ENCODE results near the gene CD164.
A peak's percentile ranks its signal among the peaks of the same experiment; 100 is the strongest.

The CD164 gene

DNA sequence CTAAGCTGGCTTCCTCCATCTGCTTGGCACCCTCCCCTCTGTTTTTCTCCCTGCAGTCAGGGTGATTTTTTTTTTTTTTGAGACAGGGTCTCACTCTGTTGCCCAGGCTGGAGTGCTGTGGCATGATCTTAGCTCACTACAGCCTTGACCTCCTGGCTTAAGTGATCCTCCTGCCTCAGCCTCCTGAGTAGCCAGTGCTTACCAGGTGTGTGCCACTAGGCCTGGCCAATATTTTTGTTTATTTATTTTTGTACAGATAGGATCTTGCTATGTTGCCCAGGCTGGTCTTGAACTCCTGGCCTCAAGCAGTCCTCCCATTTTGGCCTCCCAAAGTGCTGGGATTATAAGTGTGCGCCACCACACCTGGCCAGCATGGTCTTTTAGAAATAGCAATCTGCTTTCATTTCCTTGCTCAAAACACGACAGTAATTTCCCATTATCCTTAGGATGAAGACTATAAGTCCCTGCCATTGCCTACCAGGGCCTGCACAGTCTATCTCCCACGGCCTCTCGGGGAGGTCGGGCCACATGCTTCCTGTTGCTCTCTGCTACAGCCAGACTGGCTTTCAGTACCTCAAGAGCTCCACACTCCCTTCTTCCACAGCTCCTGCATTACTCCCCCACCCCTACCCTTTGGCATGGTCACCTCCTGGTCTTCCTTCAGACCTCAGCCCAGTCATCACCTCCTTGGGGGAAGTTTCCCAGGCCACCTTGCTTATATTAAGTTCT, 11.1 kb upstream of the CD164 start:
- H3K9ac ChIP-seq (ENCODE audit: low read length), result no peak overlapping the region
- H2BK5ac ChIP-seq (ENCODE audit: low read depth, low read length, poor library complexity, severe bottlenecking), result no peak overlapping the region
- H3K18ac ChIP-seq (ENCODE audit: low read depth in 1 of 2, low read length in 2 of 2), result peak overlapping the region in 1 of 2 experiments; percentile 12
- no peaks in the 10 kb centered on the region for H3K9me3 ChIP-seq (ENCODE audit: control insufficient read depth, low read length)
- no peak overlapping the region for H3K4me3 ChIP-seq (ENCODE audit: insufficient read depth in 1 of 2, low read depth in 1 of 2, low read length in 2 of 2)
- H3K4me1 ChIP-seq (ENCODE audit: control insufficient read depth, insufficient read depth, low read depth, low read length), result peaks cover 2% of the 10 kb centered on the region
- no peak overlapping the region for H3K23ac ChIP-seq (ENCODE audit: low read length in 2 of 2)
- no peak overlapping the region for H2BK120ac ChIP-seq (ENCODE audit: low read depth, low read length)
- H2AFZ ChIP-seq (ENCODE audit: low read depth, low read length), result no peak overlapping the region
- H3K4ac ChIP-seq (ENCODE audit: low read depth in 1 of 2, low read length in 2 of 2), result no peak overlapping the region
- no peak overlapping the region for H4K91ac ChIP-seq (ENCODE audit: low read length)
- peak overlapping the region in 1 of 2 experiments; percentile 86 for H3K14ac ChIP-seq (ENCODE audit: low read length in 2 of 2)
- H2BK15ac ChIP-seq (ENCODE audit: low read depth, poor library complexity, severe bottlenecking), result no peak overlapping the region
- no peak overlapping the region for H3K4me2 ChIP-seq (ENCODE audit: low read length, poor library complexity, severe bottlenecking)
- peak; percentile 25 for DNase-seq
- H3K79me1 ChIP-seq (replicated peaks; ENCODE audit: low read length, poor library complexity, severe bottlenecking), result no peaks in the 10 kb centered on the region
- H4K8ac ChIP-seq (ENCODE audit: low read length), result peak overlapping the region; percentile 55
- 90% methylated on average over 5 of the region's 5 CpGs for WGBS
- H2BK12ac ChIP-seq (ENCODE audit: low read length in 2 of 2), result no peak overlapping the region
- H3K36me3 ChIP-seq (ENCODE audit: control insufficient read depth in 1 of 2, insufficient read depth in 2 of 2, low read depth in 1 of 2, low read length in 2 of 2), result no peaks in the 10 kb centered on the region
- H3K27me3 ChIP-seq (ENCODE audit: control insufficient read depth in 1 of 2, insufficient read depth in 1 of 2, low read length in 2 of 2), result peaks cover 0 to 3% of the 10 kb centered on the region in 2 experiments
- H2AK5ac ChIP-seq (ENCODE audit: low read length, severe bottlenecking), result no peak overlapping the region
- no peak overlapping the region for H3K27ac ChIP-seq (ENCODE audit: low read length, poor library complexity, severe bottlenecking)

DNA sequence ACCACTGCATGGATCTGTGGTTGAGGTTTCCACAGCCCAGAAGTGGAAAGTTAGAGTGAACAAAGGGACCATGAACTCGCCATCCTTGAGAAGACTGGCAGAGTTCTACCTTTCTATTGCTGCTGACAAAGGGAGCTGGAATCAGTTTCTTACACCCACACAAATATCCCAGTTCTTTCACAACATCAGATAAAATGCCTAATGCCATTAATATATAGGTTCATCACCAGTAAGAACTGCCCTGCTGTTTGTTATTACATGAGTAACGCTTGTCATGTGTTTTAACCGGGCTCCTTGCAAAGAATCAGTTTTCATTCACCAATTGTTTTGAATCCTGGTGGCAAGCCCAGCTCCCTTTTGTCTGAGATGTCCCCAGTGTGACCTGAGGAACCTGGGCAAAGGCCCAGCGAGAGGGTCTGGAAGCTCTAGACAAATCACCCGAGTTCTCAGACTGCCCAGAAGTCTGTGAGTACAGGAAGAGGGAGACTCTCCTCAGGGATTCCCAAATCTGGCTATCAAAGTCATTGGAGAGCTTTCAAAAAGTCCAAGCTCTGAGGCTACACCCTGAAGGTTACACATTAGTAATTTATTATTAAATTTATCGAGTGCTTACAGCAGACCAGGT, 7.5 kb upstream of the CD164 start:
- Histone ChIP-seq H3K4ac (ENCODE audit: low read depth in 1 of 2, low read length in 2 of 2) (no peak overlapping the region), H3K4me3 (ENCODE audit: insufficient read depth in 1 of 2, low read depth in 1 of 2, low read length in 2 of 2) (peak overlapping the region in 1 of 2 experiments; percentile 3), H4K91ac (ENCODE audit: low read length) (no peak overlapping the region), H2AFZ (ENCODE audit: low read depth, low read length) (no peak overlapping the region), H4K8ac (ENCODE audit: low read length) (no peak overlapping the region), H2BK5ac (ENCODE audit: low read depth, low read length, poor library complexity, severe bottlenecking) (no peak overlapping the region), H3K4me2 (ENCODE audit: low read length, poor library complexity, severe bottlenecking) (no peak overlapping the region), H3K9ac (ENCODE audit: low read length) (peak overlapping the region; percentile 48), H3K9me3 (ENCODE audit: control insufficient read depth, low read length) (no peaks in the 10 kb centered on the region), H2AK5ac (ENCODE audit: low read length, severe bottlenecking) (no peak overlapping the region), H3K18ac (ENCODE audit: low read depth in 1 of 2, low read length in 2 of 2) (no peak overlapping the region), H3K14ac (ENCODE audit: low read length in 2 of 2) (no peak overlapping the region), H3K23ac (ENCODE audit: low read length in 2 of 2) (no peak overlapping the region), H2BK120ac (ENCODE audit: low read depth, low read length) (no peak overlapping the region), H3K27me3 (ENCODE audit: control insufficient read depth in 1 of 2, insufficient read depth in 1 of 2, low read length in 2 of 2) (no peaks in the 10 kb centered on the region), H3K27ac (ENCODE audit: low read length, poor library complexity, severe bottlenecking) (no peak overlapping the region), H2BK15ac (ENCODE audit: low read depth, poor library complexity, severe bottlenecking) (no peak overlapping the region), H2BK12ac (ENCODE audit: low read length in 2 of 2) (no peak overlapping the region), H3K79me1 (replicated peaks; ENCODE audit: low read length, poor library complexity, severe bottlenecking) (no peaks in the 10 kb centered on the region), H3K36me3 (ENCODE audit: control insufficient read depth in 1 of 2, insufficient read depth in 2 of 2, low read depth in 1 of 2, low read length in 2 of 2) (no peaks in the 10 kb centered on the region), H3K4me1 (ENCODE audit: control insufficient read depth, insufficient read depth, low read depth, low read length) (peaks cover 2% of the 10 kb centered on the region)
- no peak for DNase-seq
- 91% methylated on average over 5 of the region's 6 CpGs for WGBS

DNA sequence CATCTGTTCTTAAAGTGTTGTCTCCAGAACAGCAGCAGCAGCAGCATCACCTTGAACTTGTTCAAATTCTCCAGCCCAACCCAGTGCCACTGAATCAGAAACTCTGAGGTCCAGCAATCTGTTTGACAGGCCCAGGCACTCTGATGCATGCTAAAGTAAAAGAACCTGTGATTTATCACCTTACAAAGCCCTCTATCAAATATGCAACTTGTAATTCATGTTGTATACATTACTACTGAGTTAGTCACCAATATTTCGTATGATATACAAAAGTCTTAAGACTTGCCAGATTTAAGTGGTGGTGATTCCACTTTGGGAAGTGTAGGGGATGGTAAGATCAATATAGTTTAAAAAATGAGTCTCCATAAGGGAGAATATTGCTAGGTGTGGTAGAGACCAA, 6.0 kb upstream of the CD164 start:
- Histone ChIP-seq H3K27me3 (ENCODE audit: control insufficient read depth in 1 of 2, insufficient read depth in 1 of 2, low read length in 2 of 2) (no peaks in the 10 kb centered on the region), H3K4me3 (ENCODE audit: insufficient read depth in 1 of 2, low read depth in 1 of 2, low read length in 2 of 2) (no peak overlapping the region), H3K27ac (ENCODE audit: low read length, poor library complexity, severe bottlenecking) (no peak overlapping the region)

DNA sequence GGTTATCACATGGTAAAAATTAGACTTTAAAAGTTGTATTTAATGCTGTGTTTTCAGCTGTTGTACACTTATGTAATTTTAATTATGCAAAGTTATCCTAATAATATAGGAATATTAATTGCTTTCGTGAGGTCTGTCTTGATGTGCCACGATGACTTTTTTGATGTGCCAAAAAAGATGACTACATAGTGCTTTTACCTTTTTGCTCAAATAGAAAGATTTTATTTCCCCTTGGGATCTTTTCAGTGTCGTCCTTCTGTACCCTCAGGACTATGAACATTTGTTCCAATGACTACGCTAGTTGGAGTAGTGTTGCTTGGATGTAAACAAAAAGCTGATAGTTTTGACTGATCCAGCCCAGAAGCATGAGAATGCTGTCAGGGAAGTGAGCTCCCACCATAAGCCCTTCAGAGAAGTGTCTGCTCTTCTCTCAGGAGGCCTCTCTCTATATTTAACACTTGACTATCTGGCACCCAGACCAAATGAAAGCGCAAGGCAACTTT, 1.2 kb upstream of the CD164 start:
- no peak overlapping the region for H2AK5ac ChIP-seq (ENCODE audit: low read length, severe bottlenecking)
- H3K27ac ChIP-seq (ENCODE audit: low read length, poor library complexity, severe bottlenecking), result no peak overlapping the region
- H2BK5ac ChIP-seq (ENCODE audit: low read depth, low read length, poor library complexity, severe bottlenecking), result no peak overlapping the region
- peak overlapping the region in 1 of 2 experiments; percentile 73 for H3K4ac ChIP-seq (ENCODE audit: low read depth in 1 of 2, low read length in 2 of 2)
- H3K36me3 ChIP-seq (ENCODE audit: control insufficient read depth in 1 of 2, insufficient read depth in 2 of 2, low read depth in 1 of 2, low read length in 2 of 2), result peaks cover 0 to 11% of the 10 kb centered on the region in 2 experiments
- no peak overlapping the region for H2BK15ac ChIP-seq (ENCODE audit: low read depth, poor library complexity, severe bottlenecking)
- H3K4me1 ChIP-seq (ENCODE audit: control insufficient read depth, insufficient read depth, low read depth, low read length), result no peaks in the 10 kb centered on the region
- H3K79me1 ChIP-seq (replicated peaks; ENCODE audit: low read length, poor library complexity, severe bottlenecking), result no peaks in the 10 kb centered on the region
- no peak overlapping the region for H4K91ac ChIP-seq (ENCODE audit: low read length)
- H3K4me2 ChIP-seq (ENCODE audit: low read length, poor library complexity, severe bottlenecking), result peak overlapping the region; percentile 13
- H2AFZ ChIP-seq (ENCODE audit: low read depth, low read length), result no peak overlapping the region
- H3K9ac ChIP-seq (ENCODE audit: low read length), result peak overlapping the region; percentile 96
- H3K9me3 ChIP-seq (ENCODE audit: control insufficient read depth, low read length), result no peaks in the 10 kb centered on the region
- H3K23ac ChIP-seq (ENCODE audit: low read length in 2 of 2), result no peak overlapping the region
- H3K4me3 ChIP-seq (ENCODE audit: insufficient read depth in 1 of 2, low read depth in 1 of 2, low read length in 2 of 2), result peak overlapping the region in 1 of 2 experiments; percentile 94
- no peak overlapping the region for H4K8ac ChIP-seq (ENCODE audit: low read length)
- no peak overlapping the region for H3K14ac ChIP-seq (ENCODE audit: low read length in 2 of 2)
- H2BK120ac ChIP-seq (ENCODE audit: low read depth, low read length), result no peak overlapping the region
- DNase-seq, result peak; percentile 56
- H3K27me3 ChIP-seq (ENCODE audit: control insufficient read depth in 1 of 2, insufficient read depth in 1 of 2, low read length in 2 of 2), result no peaks in the 10 kb centered on the region
- H3K18ac ChIP-seq (ENCODE audit: low read depth in 1 of 2, low read length in 2 of 2), result no peak overlapping the region
- 32% methylated on average over 3 of the region's 5 CpGs for WGBS
- no peak overlapping the region for H2BK12ac ChIP-seq (ENCODE audit: low read length in 2 of 2)

More for the DNA sequence above, 6.0 kb upstream of the CD164 start:
- H2BK120ac ChIP-seq (ENCODE audit: low read depth, low read length), result no peak overlapping the region
- no peak overlapping the region for H4K91ac ChIP-seq (ENCODE audit: low read length)
- no peak overlapping the region for H2BK12ac ChIP-seq (ENCODE audit: low read length in 2 of 2)
- H3K9me3 ChIP-seq (ENCODE audit: control insufficient read depth, low read length), result no peaks in the 10 kb centered on the region
- H2AK5ac ChIP-seq (ENCODE audit: low read length, severe bottlenecking), result no peak overlapping the region
- H2BK5ac ChIP-seq (ENCODE audit: low read depth, low read length, poor library complexity, severe bottlenecking), result no peak overlapping the region
- H3K9ac ChIP-seq (ENCODE audit: low read length), result no peak overlapping the region
- H3K23ac ChIP-seq (ENCODE audit: low read length in 2 of 2), result no peak overlapping the region
- no peaks in the 10 kb centered on the region for H3K79me1 ChIP-seq (replicated peaks; ENCODE audit: low read length, poor library complexity, severe bottlenecking)
- no peaks in the 10 kb centered on the region for H3K4me1 ChIP-seq (ENCODE audit: control insufficient read depth, insufficient read depth, low read depth, low read length)
- no peak for DNase-seq
- no peak overlapping the region for H4K8ac ChIP-seq (ENCODE audit: low read length)
- no peak overlapping the region for H3K4ac ChIP-seq (ENCODE audit: low read depth in 1 of 2, low read length in 2 of 2)
- 42% methylated on average over 1 of the region's 1 CpG for WGBS
- no peak overlapping the region for H2BK15ac ChIP-seq (ENCODE audit: low read depth, poor library complexity, severe bottlenecking)
- no peaks in the 10 kb centered on the region for H3K36me3 ChIP-seq (ENCODE audit: control insufficient read depth in 1 of 2, insufficient read depth in 2 of 2, low read depth in 1 of 2, low read length in 2 of 2)
- no peak overlapping the region for H3K4me2 ChIP-seq (ENCODE audit: low read length, poor library complexity, severe bottlenecking)
- H2AFZ ChIP-seq (ENCODE audit: low read depth, low read length), result no peak overlapping the region
- no peak overlapping the region for H3K18ac ChIP-seq (ENCODE audit: low read depth in 1 of 2, low read length in 2 of 2)
- H3K14ac ChIP-seq (ENCODE audit: low read length in 2 of 2), result no peak overlapping the region
